ENCODE data around the gene MTHFD1. TPM values are rescaled to one million over a fixed set of nuclear protein-coding genes. Genes with fewer than 3 reads are reported as not detected.
"Not testable (repeated sequence)": the region's sequence is repeated elsewhere in the genome, so short reads cannot be mapped to it uniquely, and the experiment has no call there.

MTHFD1 gene
- total RNA-seq, 2 experiments from 2014 or later = 223 to 316 TPM

GRCh38 chr14:64391113-64391725 is 3.1 kb downstream of the MTHFD1 start:
- H3K36me3 Mint-ChIP-seq = peaks cover 51% of the 10 kb centered on the region
- H3K9me3 Mint-ChIP-seq (ENCODE audit: low read depth) = no peaks in the 10 kb centered on the region
- CTCF ChIA-PET = interaction anchor here (1.0 to 2.0 kb wide), 3 partner anchors 22 to 94 kb away, joined by 3 to 5 read pairs (median 4); no protein-coding TSS in a partner anchor
- H3K4me3 Mint-ChIP-seq = no peak overlapping the region
- H3K27me3 Mint-ChIP-seq = no peaks in the 10 kb centered on the region
- ATAC-seq = no peak
- peaks cover 65% of the 10 kb centered on the region for H3K4me1 Mint-ChIP-seq
- no peak for DNase-seq
- H3K27ac Mint-ChIP-seq = no peak overlapping the region

DNA sequence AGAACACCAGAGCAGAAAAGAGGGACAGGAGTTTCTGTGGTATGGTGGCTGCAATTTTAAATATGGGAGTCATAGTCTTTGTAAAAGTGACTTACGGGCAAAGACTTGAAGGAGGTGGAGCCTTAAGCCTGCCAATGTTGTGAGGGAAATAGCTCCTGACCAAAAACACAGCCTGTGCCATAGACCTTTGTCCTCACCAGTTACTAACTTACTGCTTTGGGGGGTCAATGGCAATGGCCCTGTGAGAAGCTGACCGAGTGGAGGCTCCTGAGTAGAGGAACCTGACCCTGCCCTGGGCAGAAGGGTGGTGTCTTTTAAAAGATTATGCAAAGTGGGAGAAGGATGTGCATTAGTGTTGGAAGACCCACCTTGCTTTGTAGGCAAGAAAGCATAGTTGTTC is 3.8 kb downstream of the MTHFD1 start:
- CTCF ChIA-PET = interaction anchor here (0.6 to 2.0 kb wide), 4 partner anchors 22 to 93 kb away, joined by 3 to 5 read pairs (median 4); no protein-coding TSS in a partner anchor
- no peaks in the 10 kb centered on the region for H3K9me3 Mint-ChIP-seq (ENCODE audit: low read depth)
- no peak overlapping the region for H3K4me3 Mint-ChIP-seq
- no peaks in the 10 kb centered on the region for H3K27me3 Mint-ChIP-seq
- DNase-seq (no peak), ATAC-seq (no peak)
- H3K27ac Mint-ChIP-seq = no peak overlapping the region
- H3K36me3 Mint-ChIP-seq = peaks cover 51% of the 10 kb centered on the region
- peaks cover 62% of the 10 kb centered on the region for H3K4me1 Mint-ChIP-seq

GRCh38 chr14:64393189-64393726 is 5.1 kb downstream of the MTHFD1 start:
- peaks cover 59% of the 10 kb centered on the region for H3K36me3 Mint-ChIP-seq
- H3K4me3 Mint-ChIP-seq = peak overlapping the region; percentile 25
- peak overlapping the region; percentile 20 for H3K27ac Mint-ChIP-seq
- not testable (repeated sequence) for H3K9me3 Mint-ChIP-seq (ENCODE audit: low read depth); ATAC-seq; H3K27me3 Mint-ChIP-seq; DNase-seq
- H3K4me1 Mint-ChIP-seq = peaks cover 58% of the 10 kb centered on the region
- CTCF ChIA-PET = interaction anchor here (1.5 to 2.6 kb wide), 2 partner anchors 14 to 37 kb away, joined by 4 to 10 read pairs; no protein-coding TSS in a partner anchor

DNA sequence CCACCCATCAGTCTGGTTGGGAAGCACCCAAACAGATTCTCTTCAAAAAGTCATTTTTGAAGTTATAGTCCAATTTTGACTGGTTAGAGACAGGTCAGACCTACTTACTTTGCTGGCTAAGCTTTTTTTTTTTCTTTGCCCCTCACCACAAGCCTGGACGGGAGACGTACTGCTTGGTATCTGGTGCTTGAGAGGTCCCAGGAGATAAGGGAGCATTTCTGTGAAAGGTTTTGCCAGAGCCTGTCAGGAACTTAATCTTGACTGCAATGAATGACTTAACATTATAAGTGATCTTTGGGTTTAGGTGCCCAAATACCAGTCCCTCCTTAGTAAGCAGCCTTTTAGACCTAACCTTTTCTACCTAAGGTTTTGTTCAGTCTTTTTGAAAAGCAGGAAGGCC is 6.3 kb downstream of the MTHFD1 start:
- H3K27ac Mint-ChIP-seq = peak overlapping the region; percentile 18
- no peak for ATAC-seq
- CTCF ChIA-PET = interaction anchor here (2.6 kb wide), 1 partner anchor 36 kb away, joined by 10 read pairs; no protein-coding TSS in a partner anchor
- no peaks in the 10 kb centered on the region for H3K9me3 Mint-ChIP-seq (ENCODE audit: low read depth)
- peaks cover 62% of the 10 kb centered on the region for H3K4me1 Mint-ChIP-seq
- no peak overlapping the region for H3K4me3 Mint-ChIP-seq
- peaks cover 60% of the 10 kb centered on the region for H3K36me3 Mint-ChIP-seq
- no peaks in the 10 kb centered on the region for H3K27me3 Mint-ChIP-seq
- DNase-seq = no peak

DNA sequence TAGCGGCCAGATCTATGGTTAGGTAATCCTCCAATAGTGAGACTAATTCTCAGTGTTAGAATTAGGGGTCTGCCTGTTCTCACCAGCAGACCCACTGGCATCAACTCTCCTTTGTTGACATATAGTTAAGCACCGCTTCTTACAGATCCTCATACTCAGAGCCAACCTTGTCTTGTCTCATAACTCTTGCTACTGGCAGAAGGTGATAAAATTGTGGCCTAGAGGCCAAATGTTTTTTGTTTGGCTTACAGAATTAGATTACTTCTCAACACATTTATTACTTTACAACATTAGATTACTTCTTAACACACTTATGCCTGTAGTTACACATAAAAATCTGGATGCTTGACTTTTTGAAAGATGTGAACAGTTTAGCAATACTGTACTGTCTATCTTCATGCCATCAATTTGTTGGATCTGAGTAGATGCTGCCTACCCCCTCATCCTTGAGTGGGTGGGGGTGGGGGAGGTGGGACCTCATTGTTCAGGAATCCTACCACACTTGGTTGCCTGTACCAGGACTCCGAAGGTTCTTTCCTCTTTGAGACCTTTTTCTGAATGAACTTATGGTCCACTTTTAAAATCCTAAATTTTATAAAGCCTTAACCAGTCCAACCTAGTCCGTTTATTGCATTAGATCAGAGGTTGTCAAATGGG is 7.0 kb downstream of the MTHFD1 start:
- Mint-ChIP-seq H3K36me3 (peaks cover 56% of the 10 kb centered on the region), H3K9me3 (ENCODE audit: low read depth) (no peaks in the 10 kb centered on the region), H3K27me3 (no peaks in the 10 kb centered on the region), H3K4me3 (no peak overlapping the region), H3K27ac (peak overlapping the region; percentile 18), H3K4me1 (peaks cover 57% of the 10 kb centered on the region)
- ATAC-seq (no peak), DNase-seq (no peak)
- CTCF ChIA-PET = interaction anchor here (1.2 to 2.6 kb wide), 3 partner anchors 35 to 71 kb away, joined by 3 to 10 read pairs (median 8); no protein-coding TSS in a partner anchor

DNA sequence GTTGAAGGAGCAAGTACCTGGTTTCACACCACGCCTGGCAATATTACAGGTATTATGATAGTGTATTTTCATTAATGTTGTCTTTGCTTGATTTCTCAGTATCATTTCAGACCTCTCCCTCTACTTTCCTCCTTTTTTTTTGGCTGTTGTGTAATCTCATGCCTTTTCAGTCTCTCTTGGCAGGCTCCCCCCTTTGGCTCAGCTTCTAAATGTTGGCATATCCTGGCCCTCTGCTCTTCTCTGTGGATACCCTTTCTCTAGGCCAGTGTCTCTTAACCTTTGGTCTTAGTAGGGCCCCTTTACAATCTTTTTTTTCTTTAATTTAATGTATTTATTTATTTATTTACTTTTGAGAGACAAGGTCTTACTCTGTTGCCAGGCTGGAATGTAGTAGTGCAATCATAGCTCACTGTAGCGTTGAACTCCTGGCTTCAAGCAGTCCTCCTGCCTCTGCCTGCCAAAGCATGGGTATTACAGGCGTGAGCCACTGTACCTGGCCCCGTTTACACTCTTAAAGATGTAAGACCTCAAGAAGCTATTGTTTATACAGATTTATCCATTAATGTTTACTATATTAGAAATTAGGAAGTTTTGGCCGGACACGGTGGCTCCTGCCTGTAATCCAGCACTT is 12.8 kb downstream of the MTHFD1 start:
- peaks cover 49% of the 10 kb centered on the region for H3K36me3 Mint-ChIP-seq
- H3K27me3 Mint-ChIP-seq = no peaks in the 10 kb centered on the region
- no peaks in the 10 kb centered on the region for H3K9me3 Mint-ChIP-seq (ENCODE audit: low read depth)
- CTCF ChIA-PET = interaction anchor here (0.7 to 2.8 kb wide), 6 partner anchors 10 to 57 kb away, joined by 3 to 9 read pairs (median 4); no protein-coding TSS in a partner anchor
- H3K4me3 Mint-ChIP-seq = no peak overlapping the region
- ATAC-seq = no peak
- no peak overlapping the region for H3K27ac Mint-ChIP-seq
- H3K4me1 Mint-ChIP-seq = peaks cover 11% of the 10 kb centered on the region
- no peak for DNase-seq

DNA sequence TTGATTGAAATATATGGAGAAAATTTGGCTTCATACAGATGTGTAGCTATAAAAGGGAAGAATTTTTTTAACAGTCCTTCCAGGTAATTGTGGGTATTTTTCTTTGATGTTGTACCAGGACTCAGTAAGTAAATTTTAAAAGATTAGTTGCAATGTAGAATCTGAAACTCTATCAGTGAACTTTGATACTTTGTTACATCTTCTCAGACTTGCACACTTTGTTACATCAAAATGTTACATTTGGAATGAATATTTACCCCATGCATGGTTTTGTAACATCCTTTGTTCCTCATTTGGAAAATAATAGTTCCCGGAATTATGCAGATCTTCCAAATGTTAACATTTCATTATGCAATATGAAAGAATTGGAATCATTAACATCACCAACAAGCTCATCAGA is 13.8 kb downstream of the MTHFD1 start:
- Mint-ChIP-seq H3K4me3 (no peak overlapping the region), H3K36me3 (peaks cover 55% of the 10 kb centered on the region), H3K27ac (peak overlapping the region; percentile 18), H3K9me3 (ENCODE audit: low read depth) (no peaks in the 10 kb centered on the region), H3K4me1 (peaks cover 14% of the 10 kb centered on the region), H3K27me3 (no peaks in the 10 kb centered on the region)
- CTCF ChIA-PET = interaction anchor here (0.5 to 1.9 kb wide), 5 partner anchors 15 to 260 kb away, joined by 3 to 9 read pairs (median 3); no protein-coding TSS in a partner anchor
- ATAC-seq (no peak), DNase-seq (no peak)

GRCh38 chr14:64405295-64405694 is 17.1 kb downstream of the MTHFD1 start:
- no peak for ATAC-seq
- peaks cover 54% of the 10 kb centered on the region for H3K36me3 Mint-ChIP-seq
- H3K27me3 Mint-ChIP-seq = no peaks in the 10 kb centered on the region
- DNase-seq = no peak
- no peak overlapping the region for H3K4me3 Mint-ChIP-seq
- peaks cover 25% of the 10 kb centered on the region for H3K4me1 Mint-ChIP-seq
- CTCF ChIA-PET = interaction anchor here (1.3 to 1.8 kb wide), 2 partner anchors 7 to 25 kb away, joined by 3 to 4 read pairs; no protein-coding TSS in a partner anchor
- H3K27ac Mint-ChIP-seq = no peak overlapping the region
- no peaks in the 10 kb centered on the region for H3K9me3 Mint-ChIP-seq (ENCODE audit: low read depth)

DNA sequence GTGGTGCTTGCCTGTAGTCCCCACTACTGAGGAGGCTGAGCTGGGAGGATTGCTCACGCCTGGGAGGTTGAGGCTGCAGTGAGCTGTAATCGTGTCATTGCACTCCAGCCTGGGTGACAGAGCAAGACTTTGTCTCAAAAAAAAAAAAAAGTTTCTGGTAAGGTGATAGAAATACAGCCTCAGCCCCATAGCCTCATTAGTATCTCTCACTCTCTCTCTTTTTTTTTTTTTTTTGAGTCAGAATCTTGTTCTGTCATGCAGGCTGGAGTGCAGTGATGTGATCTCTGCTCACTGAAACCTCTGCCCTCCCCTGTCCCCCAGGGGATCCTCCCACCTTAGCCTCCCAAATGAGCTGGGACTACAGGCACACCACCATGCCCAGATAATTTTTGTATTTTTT is 19.2 kb downstream of the MTHFD1 start:
- Mint-ChIP-seq H3K36me3 (peaks cover 58% of the 10 kb centered on the region), H3K9me3 (ENCODE audit: low read depth) (no peaks in the 10 kb centered on the region), H3K4me3 (no peak overlapping the region), H3K27ac (peak overlapping the region; percentile 52), H3K27me3 (no peaks in the 10 kb centered on the region), H3K4me1 (peaks cover 44% of the 10 kb centered on the region)
- CTCF ChIA-PET = interaction anchor here (0.7 kb wide), 1 partner anchor 187 kb away, joined by 3 read pairs; no protein-coding TSS in a partner anchor
- DNase-seq (no peak), ATAC-seq (no peak)

DNA sequence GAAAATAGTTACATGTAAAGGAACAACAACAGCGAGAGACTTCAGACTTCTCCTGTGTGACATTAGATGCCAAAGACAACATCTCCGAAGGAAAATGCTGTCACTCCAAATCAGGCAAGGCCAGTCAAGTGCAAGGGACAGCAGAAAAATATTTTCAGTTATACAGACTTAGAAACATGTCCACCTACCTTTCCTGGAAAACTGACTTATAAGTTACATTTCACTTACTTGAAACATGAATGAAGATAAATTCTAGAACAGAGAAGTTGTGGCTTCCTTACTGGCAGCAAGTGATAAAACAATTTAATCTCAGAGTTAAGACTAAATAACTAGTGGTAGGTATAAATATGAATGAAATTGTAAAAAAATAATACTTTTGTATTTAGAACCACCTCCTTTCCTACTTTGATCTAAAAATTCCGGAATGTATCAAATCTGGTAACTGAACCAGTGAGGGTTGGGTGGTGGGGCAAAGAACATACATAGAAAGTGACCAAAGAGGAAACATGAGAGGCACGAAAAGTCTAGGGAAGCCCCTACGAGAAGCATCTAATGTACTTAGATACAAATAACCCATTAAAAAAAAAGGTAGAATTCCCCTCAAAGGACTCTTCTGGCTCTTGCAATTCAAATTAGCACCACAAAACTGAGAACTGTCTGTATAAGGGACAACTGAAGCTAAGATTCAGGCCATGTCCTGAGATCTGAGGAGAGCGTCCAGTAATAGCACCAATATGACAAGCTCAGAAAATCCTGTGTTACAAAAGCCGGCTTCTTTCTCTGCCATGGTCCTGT is 21.2 kb downstream of the MTHFD1 start:
- Mint-ChIP-seq H3K36me3 (peaks cover 52% of the 10 kb centered on the region), H3K9me3 (ENCODE audit: low read depth) (no peaks in the 10 kb centered on the region), H3K4me3 (no peak overlapping the region), H3K27ac (no peak overlapping the region), H3K27me3 (no peaks in the 10 kb centered on the region), H3K4me1 (peaks cover 44% of the 10 kb centered on the region)
- CTCF ChIA-PET = interaction anchor here (1.0 kb wide), 1 partner anchor 21 kb away, joined by 4 read pairs; no protein-coding TSS in a partner anchor
- ATAC-seq = no peak
- no peak for DNase-seq

DNA sequence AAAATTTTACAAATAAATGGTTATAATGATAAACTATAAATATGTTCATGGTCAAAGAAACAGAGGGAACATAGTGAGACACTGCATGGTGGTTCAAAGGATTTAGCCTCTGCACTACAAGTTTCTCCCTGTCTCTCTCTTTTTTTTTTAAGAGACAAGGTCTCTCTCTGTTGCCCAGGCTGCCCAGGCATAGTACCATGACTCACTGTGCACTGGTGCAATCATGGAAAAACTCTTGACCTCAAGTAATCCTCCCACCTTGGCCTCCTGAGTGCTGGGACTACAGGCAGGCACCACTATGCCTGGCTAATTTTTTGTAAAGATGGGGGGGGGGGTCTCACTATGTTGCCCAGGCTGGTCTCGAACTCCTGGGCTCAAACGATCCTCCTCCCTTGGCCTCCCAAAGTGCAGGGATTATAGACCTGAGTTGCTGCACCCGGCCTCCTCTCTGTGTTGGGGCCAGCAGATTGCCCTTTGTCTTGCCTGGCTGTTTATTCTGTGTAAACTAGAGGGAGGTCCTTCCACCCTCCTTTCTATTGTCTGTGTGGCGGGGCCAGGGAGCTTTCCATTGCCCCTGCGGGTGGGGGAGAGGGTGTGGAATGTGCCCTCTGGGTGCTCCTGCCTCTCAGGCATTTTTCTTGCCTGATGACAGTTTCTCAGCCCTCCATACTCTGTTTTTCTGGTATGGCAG is 22.1 kb downstream of the MTHFD1 start:
- Mint-ChIP-seq H3K4me1 (peaks cover 45% of the 10 kb centered on the region), H3K36me3 (peaks cover 50% of the 10 kb centered on the region), H3K27ac (peak overlapping the region; percentile 27), H3K27me3 (no peaks in the 10 kb centered on the region), H3K4me3 (no peak overlapping the region), H3K9me3 (ENCODE audit: low read depth) (no peaks in the 10 kb centered on the region)
- no peak for ATAC-seq
- CTCF ChIA-PET = interaction anchor here (1.0 to 2.5 kb wide), 3 partner anchors 10 to 20 kb away, joined by 3 to 8 read pairs (median 4); no protein-coding TSS in a partner anchor
- no peak for DNase-seq

GRCh38 chr14:64411001-64411400 is 22.8 kb downstream of the MTHFD1 start:
- CTCF ChIA-PET = interaction anchor here (1.0 to 2.5 kb wide), 3 partner anchors 10 to 21 kb away, joined by 3 to 8 read pairs (median 3); no protein-coding TSS in a partner anchor
- Mint-ChIP-seq H3K36me3 (peaks cover 52% of the 10 kb centered on the region), H3K27ac (peak overlapping the region; percentile 20), H3K4me1 (peaks cover 50% of the 10 kb centered on the region), H3K27me3 (no peaks in the 10 kb centered on the region), H3K9me3 (ENCODE audit: low read depth) (no peaks in the 10 kb centered on the region), H3K4me3 (no peak overlapping the region)
- DNase-seq = no peak
- ATAC-seq = no peak
